ENCODE data around the gene CRY1.
A peak's percentile ranks its signal among the peaks of the same experiment; 100 is the strongest.
"Not testable (repeated sequence)": the region's sequence is repeated elsewhere in the genome, so short reads cannot be mapped to it uniquely, and the experiment has no call there.

The CRY1 gene

DNA sequence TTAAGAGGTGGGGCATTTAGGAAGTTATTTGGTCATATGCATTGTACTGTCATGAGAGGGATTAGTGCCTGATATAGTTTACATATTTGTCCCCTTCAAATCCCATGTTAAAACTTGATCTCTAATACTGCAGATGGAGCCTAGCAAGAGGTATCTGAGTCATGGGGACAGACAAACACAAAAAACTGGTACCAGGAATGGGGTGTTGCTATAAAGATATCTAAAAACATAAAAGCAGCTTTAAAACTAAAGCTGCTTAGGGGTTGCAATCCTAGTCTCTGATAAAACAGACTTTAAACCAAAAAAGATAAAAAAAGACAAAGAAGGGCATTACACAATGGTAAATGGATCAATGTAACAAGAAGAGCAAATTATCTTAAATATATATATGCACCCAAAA lies 11.6 kb downstream of the CRY1 start:
- H3K36me3 ChIP-seq (ENCODE audit: control insufficient read depth in 1 of 2, insufficient read depth in 2 of 2, low read depth in 1 of 2, low read length in 2 of 2): peaks cover 0 to 4% of the 10 kb centered on the region in 2 experiments
- no peak overlapping the region for H2BK5ac ChIP-seq (ENCODE audit: low read depth, low read length, poor library complexity, severe bottlenecking)
- no peaks in the 10 kb centered on the region for H3K27me3 ChIP-seq (ENCODE audit: control insufficient read depth in 1 of 2, insufficient read depth in 1 of 2, low read length in 2 of 2)
- H2BK15ac ChIP-seq (ENCODE audit: low read depth, poor library complexity, severe bottlenecking): no peak overlapping the region
- H2BK120ac ChIP-seq (ENCODE audit: low read depth, low read length): no peak overlapping the region
- no peak overlapping the region for H3K14ac ChIP-seq (ENCODE audit: low read length in 2 of 2)
- peaks cover 7% of the 10 kb centered on the region for H3K9me3 ChIP-seq (ENCODE audit: control insufficient read depth, low read length)
- no peak overlapping the region for H2AFZ ChIP-seq (ENCODE audit: low read depth, low read length)
- H3K23ac ChIP-seq (ENCODE audit: low read length in 2 of 2): no peak overlapping the region
- no peak overlapping the region for H2BK12ac ChIP-seq (ENCODE audit: low read length in 2 of 2)
- no peak overlapping the region for H4K91ac ChIP-seq (ENCODE audit: low read length)
- no peak overlapping the region for H3K4me3 ChIP-seq (ENCODE audit: insufficient read depth in 1 of 2, low read depth in 1 of 2, low read length in 2 of 2)
- no peak overlapping the region for H3K18ac ChIP-seq (ENCODE audit: low read depth in 1 of 2, low read length in 2 of 2)
- peaks cover 12% of the 10 kb centered on the region for H3K79me1 ChIP-seq (replicated peaks; ENCODE audit: low read length, poor library complexity, severe bottlenecking)
- H3K4me1 ChIP-seq (ENCODE audit: control insufficient read depth, insufficient read depth, low read depth, low read length): no peaks in the 10 kb centered on the region
- H2AK5ac ChIP-seq (ENCODE audit: low read length, severe bottlenecking): no peak overlapping the region
- no peak for DNase-seq
- H4K8ac ChIP-seq (ENCODE audit: low read length): no peak overlapping the region
- no peak overlapping the region for H3K4ac ChIP-seq (ENCODE audit: low read depth in 1 of 2, low read length in 2 of 2)
- no peak overlapping the region for H3K4me2 ChIP-seq (ENCODE audit: low read length, poor library complexity, severe bottlenecking)
- H3K27ac ChIP-seq (ENCODE audit: low read length, poor library complexity, severe bottlenecking): no peak overlapping the region
- H3K9ac ChIP-seq (ENCODE audit: low read length): no peak overlapping the region

DNA sequence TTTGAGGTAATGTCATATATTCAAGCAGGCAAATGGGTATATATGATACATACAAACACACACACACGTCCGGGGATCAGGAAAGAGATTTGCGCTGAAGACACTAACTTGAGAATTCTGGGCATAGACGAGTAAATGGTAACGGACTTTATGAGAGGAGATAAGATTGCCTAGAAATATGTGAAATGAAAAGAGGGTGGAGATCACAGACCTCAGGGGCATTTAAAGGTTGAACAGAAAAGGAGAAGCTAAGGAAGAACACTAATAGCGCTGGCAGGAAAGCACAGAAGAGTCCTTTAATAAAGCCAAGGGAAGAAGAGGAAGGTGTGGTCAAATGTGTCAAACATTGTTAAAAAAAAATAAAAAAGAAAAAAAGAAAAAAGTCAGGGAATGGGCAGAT lies 13.1 kb downstream of the CRY1 start:
- peaks cover 7% of the 10 kb centered on the region for H3K9me3 ChIP-seq (ENCODE audit: control insufficient read depth, low read length)
- H2BK12ac ChIP-seq (ENCODE audit: low read length in 2 of 2): no peak overlapping the region
- no peak overlapping the region for H3K18ac ChIP-seq (ENCODE audit: low read depth in 1 of 2, low read length in 2 of 2)
- no peaks in the 10 kb centered on the region for H3K36me3 ChIP-seq (ENCODE audit: control insufficient read depth in 1 of 2, insufficient read depth in 2 of 2, low read depth in 1 of 2, low read length in 2 of 2)
- no peak overlapping the region for H3K9ac ChIP-seq (ENCODE audit: low read length)
- H3K14ac ChIP-seq (ENCODE audit: low read length in 2 of 2): no peak overlapping the region
- no peak overlapping the region for H3K4ac ChIP-seq (ENCODE audit: low read depth in 1 of 2, low read length in 2 of 2)
- H2BK120ac ChIP-seq (ENCODE audit: low read depth, low read length): no peak overlapping the region
- no peak overlapping the region for H3K27ac ChIP-seq (ENCODE audit: low read length, poor library complexity, severe bottlenecking)
- no peak overlapping the region for H3K23ac ChIP-seq (ENCODE audit: low read length in 2 of 2)
- no peak for DNase-seq
- H4K91ac ChIP-seq (ENCODE audit: low read length): no peak overlapping the region
- no peak overlapping the region for H2AK5ac ChIP-seq (ENCODE audit: low read length, severe bottlenecking)
- H4K8ac ChIP-seq (ENCODE audit: low read length): no peak overlapping the region
- 95% methylated on average over 6 of the region's 6 CpGs for WGBS
- no peak overlapping the region for H3K4me3 ChIP-seq (ENCODE audit: insufficient read depth in 1 of 2, low read depth in 1 of 2, low read length in 2 of 2)
- H2AFZ ChIP-seq (ENCODE audit: low read depth, low read length): no peak overlapping the region
- no peak overlapping the region for H2BK5ac ChIP-seq (ENCODE audit: low read depth, low read length, poor library complexity, severe bottlenecking)
- H3K4me1 ChIP-seq (ENCODE audit: control insufficient read depth, insufficient read depth, low read depth, low read length): no peaks in the 10 kb centered on the region
- H3K4me2 ChIP-seq (ENCODE audit: low read length, poor library complexity, severe bottlenecking): no peak overlapping the region
- no peaks in the 10 kb centered on the region for H3K27me3 ChIP-seq (ENCODE audit: control insufficient read depth in 1 of 2, insufficient read depth in 1 of 2, low read length in 2 of 2)
- H2BK15ac ChIP-seq (ENCODE audit: low read depth, poor library complexity, severe bottlenecking): no peak overlapping the region
- H3K79me1 ChIP-seq (replicated peaks; ENCODE audit: low read length, poor library complexity, severe bottlenecking): peaks cover 9% of the 10 kb centered on the region

DNA sequence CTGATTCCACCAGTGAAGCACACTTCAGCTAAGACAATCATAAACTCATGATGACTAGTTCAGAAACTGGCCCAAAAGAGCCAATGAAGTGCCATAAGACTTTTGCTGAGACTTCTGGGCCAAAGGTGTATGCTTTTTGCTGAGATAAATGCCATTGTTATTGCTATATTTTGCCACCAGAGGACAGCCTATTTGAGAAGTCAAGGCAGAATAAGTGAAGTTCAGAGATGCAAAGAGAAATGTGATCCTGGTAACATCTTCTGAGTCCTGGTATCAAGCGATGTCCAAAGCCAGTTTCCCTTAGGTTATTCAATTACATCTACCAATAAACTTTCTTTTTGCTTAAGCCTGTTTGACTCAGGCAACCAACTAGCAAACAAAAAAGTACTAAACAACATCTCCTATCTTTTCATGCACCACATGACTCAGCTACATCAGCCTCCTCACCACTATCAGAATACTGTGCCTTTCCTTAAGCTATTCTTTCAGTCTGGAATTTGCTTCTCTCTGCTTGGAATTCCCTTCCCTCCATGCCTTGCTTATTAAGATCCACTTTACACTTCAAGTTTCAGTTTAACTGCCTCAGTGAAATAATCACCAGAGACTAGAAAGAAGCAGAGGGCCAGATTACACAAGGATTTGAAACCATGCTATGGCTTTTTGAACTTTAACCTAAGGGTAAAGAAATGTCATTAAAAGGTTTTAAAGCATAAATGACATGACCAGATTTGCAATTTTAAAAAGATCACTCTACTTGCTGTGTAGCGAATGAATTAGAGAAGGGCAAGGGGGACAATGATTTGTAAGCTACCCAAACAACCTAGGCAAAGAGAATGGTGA lies 14.0 kb downstream of the CRY1 start:
- peaks cover 11% of the 10 kb centered on the region for H3K79me1 ChIP-seq (replicated peaks; ENCODE audit: low read length, poor library complexity, severe bottlenecking)
- H2BK120ac ChIP-seq (ENCODE audit: low read depth, low read length): no peak overlapping the region
- H3K23ac ChIP-seq (ENCODE audit: low read length in 2 of 2): no peak overlapping the region
- H4K91ac ChIP-seq (ENCODE audit: low read length): no peak overlapping the region
- H3K9me3 ChIP-seq (ENCODE audit: control insufficient read depth, low read length): peaks cover 7% of the 10 kb centered on the region
- peak; percentile 55 for DNase-seq
- H3K18ac ChIP-seq (ENCODE audit: low read depth in 1 of 2, low read length in 2 of 2): no peak overlapping the region
- H2AFZ ChIP-seq (ENCODE audit: low read depth, low read length): no peak overlapping the region
- H2BK12ac ChIP-seq (ENCODE audit: low read length in 2 of 2): no peak overlapping the region
- no peaks in the 10 kb centered on the region for H3K4me1 ChIP-seq (ENCODE audit: control insufficient read depth, insufficient read depth, low read depth, low read length)
- H3K4me3 ChIP-seq (ENCODE audit: insufficient read depth in 1 of 2, low read depth in 1 of 2, low read length in 2 of 2): no peak overlapping the region
- H4K8ac ChIP-seq (ENCODE audit: low read length): no peak overlapping the region
- no peak overlapping the region for H2BK15ac ChIP-seq (ENCODE audit: low read depth, poor library complexity, severe bottlenecking)
- no peak overlapping the region for H3K14ac ChIP-seq (ENCODE audit: low read length in 2 of 2)
- H3K27me3 ChIP-seq (ENCODE audit: control insufficient read depth in 1 of 2, insufficient read depth in 1 of 2, low read length in 2 of 2): no peaks in the 10 kb centered on the region
- no peak overlapping the region for H3K27ac ChIP-seq (ENCODE audit: low read length, poor library complexity, severe bottlenecking)
- H3K4ac ChIP-seq (ENCODE audit: low read depth in 1 of 2, low read length in 2 of 2): no peak overlapping the region
- 95% methylated on average over 2 of the region's 2 CpGs for WGBS
- no peaks in the 10 kb centered on the region for H3K36me3 ChIP-seq (ENCODE audit: control insufficient read depth in 1 of 2, insufficient read depth in 2 of 2, low read depth in 1 of 2, low read length in 2 of 2)
- H3K9ac ChIP-seq (ENCODE audit: low read length): no peak overlapping the region
- no peak overlapping the region for H2AK5ac ChIP-seq (ENCODE audit: low read length, severe bottlenecking)
- no peak overlapping the region for H3K4me2 ChIP-seq (ENCODE audit: low read length, poor library complexity, severe bottlenecking)
- H2BK5ac ChIP-seq (ENCODE audit: low read depth, low read length, poor library complexity, severe bottlenecking): no peak overlapping the region

GRCh38 chr12:107073266-107073665 lies 20.1 kb downstream of the CRY1 start:
- not testable (repeated sequence) for DNase-seq; H3K27me3 ChIP-seq (ENCODE audit: control insufficient read depth in 1 of 2, insufficient read depth in 1 of 2, low read length in 2 of 2); H3K4me1 ChIP-seq (ENCODE audit: control insufficient read depth, insufficient read depth, low read depth, low read length); H2AFZ ChIP-seq (ENCODE audit: low read depth, low read length); H3K23ac ChIP-seq (ENCODE audit: low read length in 2 of 2); H3K4me2 ChIP-seq (ENCODE audit: low read length, poor library complexity, severe bottlenecking); H3K14ac ChIP-seq (ENCODE audit: low read length in 2 of 2); H3K4ac ChIP-seq (ENCODE audit: low read depth in 1 of 2, low read length in 2 of 2); H2BK12ac ChIP-seq (ENCODE audit: low read length in 2 of 2); H2BK120ac ChIP-seq (ENCODE audit: low read depth, low read length); H3K18ac ChIP-seq (ENCODE audit: low read depth in 1 of 2, low read length in 2 of 2); H2AK5ac ChIP-seq (ENCODE audit: low read length, severe bottlenecking); H3K36me3 ChIP-seq (ENCODE audit: control insufficient read depth in 1 of 2, insufficient read depth in 2 of 2, low read depth in 1 of 2, low read length in 2 of 2); H3K27ac ChIP-seq (ENCODE audit: low read length, poor library complexity, severe bottlenecking); H3K9me3 ChIP-seq (ENCODE audit: control insufficient read depth, low read length); H3K9ac ChIP-seq (ENCODE audit: low read length); H2BK15ac ChIP-seq (ENCODE audit: low read depth, poor library complexity, severe bottlenecking); H3K4me3 ChIP-seq (ENCODE audit: insufficient read depth in 1 of 2, low read depth in 1 of 2, low read length in 2 of 2); H4K91ac ChIP-seq (ENCODE audit: low read length); H2BK5ac ChIP-seq (ENCODE audit: low read depth, low read length, poor library complexity, severe bottlenecking); H4K8ac ChIP-seq (ENCODE audit: low read length); H3K79me1 ChIP-seq (replicated peaks; ENCODE audit: low read length, poor library complexity, severe bottlenecking)
- 85% methylated on average over 5 of the region's 5 CpGs for WGBS
